GM12891 (cell line): ENCODE results near the gene SAP30BP.

Experiments
- PAX5 ChIP-seq: IDR thresholded peaks from 2 replicates; pipeline ENCODE4 v1.6.1; 2011; ENCODE audit warnings: low read length, moderate library complexity, mild to moderate bottlenecking; ENCODE audit not compliant: insufficient read depth, severe bottlenecking
- POLR2A ChIP-seq: IDR thresholded peaks from 2 replicates; pipeline ENCODE4 v1.6.1; 2011; ENCODE audit warnings: low read depth, low read length, control low read depth
- POLR2AphosphoS5 ChIP-seq: IDR thresholded peaks from 2 replicates; pipeline ENCODE4 v1.6.1; 2011; ENCODE audit warnings: low read depth, low read length, control low read depth
- POU2F2 ChIP-seq: IDR thresholded peaks from 2 replicates; pipeline ENCODE4 v1.6.1; 2011; ENCODE audit warnings: low read depth, mild to moderate bottlenecking, control low read depth, low read length, moderate library complexity
- TAF1 ChIP-seq: IDR thresholded peaks from 2 replicates; pipeline ENCODE4 v1.6.1; 2011; ENCODE audit warnings: low read depth, low read length, control low read depth

- TF ChIP-seq POLR2A (no peak), POLR2AphosphoS5 (no peak), TAF1 (no peak), POU2F2 (no peak), PAX5 (no peak)
These were observed 85.8 kb downstream of the SAP30BP start for GRCh38 chr17:75752802-75753513.
